ENCODE results near the gene GBP7. TPM values are rescaled to one million over a fixed set of nuclear protein-coding genes. Genes with fewer than 3 reads are reported as not detected.

Gene GBP7
- total and polyA plus RNA-seq, 10 of the 15 experiments (the other 5 are each of a cell fraction or from before 2014, with no cell fraction given), result not detected

GRCh38 chr1:89149976-89150375, 25.8 kb downstream of the GBP7 start:
- Histone ChIP-seq H3K9me3 (replicated peaks; ENCODE audit: control insufficient read depth, insufficient read depth, low read length) (no peaks in the 10 kb centered on the region), H3K4me1 (ENCODE audit: control insufficient read depth, insufficient read depth, low read length) (no peaks in the 10 kb centered on the region), H3K4me2 (ENCODE audit: control insufficient read depth, insufficient read depth) (no peak overlapping the region), H4K20me1 (ENCODE audit: control insufficient read depth, insufficient read depth) (no peaks in the 10 kb centered on the region), H3K36me3 (ENCODE audit: control insufficient read depth in 2 of 2, insufficient read depth in 2 of 2, low read length in 1 of 2) (no peaks in the 10 kb centered on the region), H2AFZ (ENCODE audit: control insufficient read depth, low read depth, low read length) (no peak overlapping the region), H3K27ac (ENCODE audit: control insufficient read depth, insufficient read depth) (no peak overlapping the region), H3K79me2 (ENCODE audit: control insufficient read depth, insufficient read depth, low read length) (no peaks in the 10 kb centered on the region), H3K9ac (ENCODE audit: control insufficient read depth, insufficient read depth, low read length) (no peak overlapping the region), H3K4me3 (no peak overlapping the region), H3K27me3 (replicated peaks in 1 of 2; ENCODE audit: control insufficient read depth in 2 of 2, insufficient read depth in 2 of 2, low read length in 1 of 2) (no peaks in the 10 kb centered on the region)
- ChIA-PET POLR2A (no interaction called here), CTCF (interaction anchor here (2.5 kb wide), 1 partner anchor 8 kb away, joined by 6 read pairs; no protein-coding TSS in a partner anchor), SMC1A (ENCODE audit: uncharacterized antibody, unreplicated experiment) (interaction anchor here (0.6 kb wide), 1 partner anchor 35 kb away, joined by 3 read pairs; no protein-coding TSS in a partner anchor), RAD21 (ENCODE audit: unreplicated experiment) (no interaction called here)
- FAIRE-seq, result no peak
- in situ Hi-C loops (cut with MboI) (no loop called here), intact Hi-C loops (cut with micrococcal nuclease; ENCODE audit: unreplicated experiment) (no loop called here)
- TF ChIP-seq ZBTB11 (CRISPR knock-in tag; IDR thresholded peaks at IDR 0.05) (no peak), STAT3 (IDR thresholded peaks at IDR 0.05; ENCODE audit: low read depth, low read length) (no peak), KLF5 (IDR thresholded peaks at IDR 0.05; ENCODE audit: partially characterized antibody) (no peak), ZBTB33 (IDR thresholded peaks at IDR 0.05) (no peak), CEBPZ (IDR thresholded peaks at IDR 0.05; ENCODE audit: low read depth, low read length) (no peak), NFIC (IDR thresholded peaks at IDR 0.05; ENCODE audit: low read depth, low read length) (no peak), PKNOX1 (IDR thresholded peaks at IDR 0.05) (no peak), ESRRA (IDR thresholded peaks at IDR 0.05; ENCODE audit: low read length) (no peak)
- no peak for DNase-seq (ENCODE audit: low read depth, low spot score)
- BruUV-seq (replicated peaks), result no TSS peak
- WGBS (ENCODE audit: insufficient coverage, insufficient replicate concordance, low lambda C conversion rate, missing lambda C conversion rate), result 38% methylated on average over 3 of the region's 3 CpGs
- ATAC-seq, result no peak

All from GM12878 (cell line).